SK-N-SH (cell line): ENCODE measurements around the gene FAP.

ENCODE experiments used
- CHD2 ChIP-seq: fragments of 150-350 bp; IDR thresholded peaks from 2 replicates; pipeline ENCODE4 v1.6.1; 2018; ENCODE audit warnings: low read length; ENCODE audit not compliant: partially characterized antibody
- EP300 ChIP-seq, 2 experiments: IDR thresholded peaks; 2 replicates each; pipeline versions ENCODE4 v1.4.0 to v1.6.1; 2012; ENCODE audit warnings: borderline replicate concordance in 1 of 2, low read depth in 1 of 2, low read length in 1 of 2
- EZH2phosphoT487 ChIP-seq: fragments of 200-600 bp; sonication (generic); IDR thresholded peaks from 2 replicates; pipeline ENCODE4 v1.6.1; 2017; ENCODE audit warnings: low read depth, mixed run types, mild to moderate bottlenecking, antibody characterized with exemption, moderate library complexity, borderline replicate concordance
- FOXM1 ChIP-seq: IDR thresholded peaks from 2 replicates; pipeline ENCODE4 v1.4.0; 2012; ENCODE audit warnings: low read depth, mild to moderate bottlenecking
- POLR2AphosphoS5 ChIP-seq: IDR thresholded peaks from 2 replicates; pipeline ENCODE4 v1.6.1; 2012; ENCODE audit warnings: low read depth, low read length
- RFX5 ChIP-seq: IDR thresholded peaks from 2 replicates; pipeline ENCODE4 v1.6.1; 2012; ENCODE audit warnings: mild to moderate bottlenecking, improper control_type of control experiment, low read length
- TAF1 ChIP-seq: IDR thresholded peaks from 2 replicates; pipeline ENCODE4 v1.6.1; 2012; ENCODE audit warnings: low read depth, mild to moderate bottlenecking, low read length, moderate library complexity, borderline replicate concordance
- TCF12 ChIP-seq: IDR thresholded peaks from 2 replicates; pipeline ENCODE4 v1.4.0; 2012
- TF ChIP-seq, protein P1 (sequence below): fragments of 200-600 bp; sonication (generic); IDR thresholded peaks from 2 replicates; pipeline ENCODE4 v1.6.1; 2017; ENCODE audit warnings: antibody characterized with exemption, mild to moderate bottlenecking, moderate library complexity
- TF ChIP-seq, protein P2 (sequence below): IDR thresholded peaks from 2 replicates; pipeline ENCODE4 v1.4.0; 2012; ENCODE audit warnings: low read depth
- TF ChIP-seq, protein P3 (sequence below): IDR thresholded peaks from 2 replicates; pipeline ENCODE4; 2012

DNA sequence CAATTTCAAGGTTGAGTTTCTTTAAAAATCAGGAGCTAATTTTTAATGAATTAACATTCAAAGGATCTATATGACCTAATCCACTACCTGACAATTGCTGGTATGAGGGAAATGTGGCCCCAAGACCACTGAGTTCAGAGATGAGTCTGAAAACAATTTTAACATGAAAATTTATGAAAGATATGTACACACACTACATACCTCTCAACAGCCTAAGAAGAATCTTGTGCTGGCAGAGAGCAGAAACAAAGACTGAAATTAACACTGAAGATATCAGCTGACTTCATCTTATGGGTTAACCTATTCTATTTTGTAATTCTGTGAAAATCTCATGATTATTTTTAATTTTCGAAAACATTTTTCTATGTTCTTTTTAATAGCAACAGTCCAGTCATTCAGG is 1.7 kb downstream of the FAP start:
- TF ChIP-seq, protein P1, sequence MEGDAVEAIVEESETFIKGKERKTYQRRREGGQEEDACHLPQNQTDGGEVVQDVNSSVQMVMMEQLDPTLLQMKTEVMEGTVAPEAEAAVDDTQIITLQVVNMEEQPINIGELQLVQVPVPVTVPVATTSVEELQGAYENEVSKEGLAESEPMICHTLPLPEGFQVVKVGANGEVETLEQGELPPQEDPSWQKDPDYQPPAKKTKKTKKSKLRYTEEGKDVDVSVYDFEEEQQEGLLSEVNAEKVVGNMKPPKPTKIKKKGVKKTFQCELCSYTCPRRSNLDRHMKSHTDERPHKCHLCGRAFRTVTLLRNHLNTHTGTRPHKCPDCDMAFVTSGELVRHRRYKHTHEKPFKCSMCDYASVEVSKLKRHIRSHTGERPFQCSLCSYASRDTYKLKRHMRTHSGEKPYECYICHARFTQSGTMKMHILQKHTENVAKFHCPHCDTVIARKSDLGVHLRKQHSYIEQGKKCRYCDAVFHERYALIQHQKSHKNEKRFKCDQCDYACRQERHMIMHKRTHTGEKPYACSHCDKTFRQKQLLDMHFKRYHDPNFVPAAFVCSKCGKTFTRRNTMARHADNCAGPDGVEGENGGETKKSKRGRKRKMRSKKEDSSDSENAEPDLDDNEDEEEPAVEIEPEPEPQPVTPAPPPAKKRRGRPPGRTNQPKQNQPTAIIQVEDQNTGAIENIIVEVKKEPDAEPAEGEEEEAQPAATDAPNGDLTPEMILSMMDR = no peak
- TF ChIP-seq CHD2 (no peak), EP300 (IDR thresholded peaks at IDR 0.05; ENCODE audit: borderline replicate concordance in 1 of 2, low read depth in 1 of 2, low read length in 1 of 2) (no peak), POLR2AphosphoS5 (no peak), RFX5 (no peak), EZH2phosphoT487 (no peak), FOXM1 (no peak), TAF1 (no peak), TCF12 (no peak)
- TF ChIP-seq, protein P2, sequence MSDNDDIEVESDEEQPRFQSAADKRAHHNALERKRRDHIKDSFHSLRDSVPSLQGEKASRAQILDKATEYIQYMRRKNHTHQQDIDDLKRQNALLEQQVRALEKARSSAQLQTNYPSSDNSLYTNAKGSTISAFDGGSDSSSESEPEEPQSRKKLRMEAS = no peak
- TF ChIP-seq, protein P3, sequence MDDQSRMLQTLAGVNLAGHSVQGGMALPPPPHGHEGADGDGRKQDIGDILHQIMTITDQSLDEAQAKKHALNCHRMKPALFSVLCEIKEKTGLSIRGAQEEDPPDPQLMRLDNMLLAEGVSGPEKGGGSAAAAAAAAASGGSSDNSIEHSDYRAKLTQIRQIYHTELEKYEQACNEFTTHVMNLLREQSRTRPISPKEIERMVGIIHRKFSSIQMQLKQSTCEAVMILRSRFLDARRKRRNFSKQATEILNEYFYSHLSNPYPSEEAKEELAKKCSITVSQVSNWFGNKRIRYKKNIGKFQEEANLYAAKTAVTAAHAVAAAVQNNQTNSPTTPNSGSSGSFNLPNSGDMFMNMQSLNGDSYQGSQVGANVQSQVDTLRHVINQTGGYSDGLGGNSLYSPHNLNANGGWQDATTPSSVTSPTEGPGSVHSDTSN = no peak
